PC-9 (cell line): Measurements from ENCODE around the gene KIFAP3. TPM values are rescaled to one million over a fixed set of nuclear protein-coding genes. Genes with fewer than 3 reads are reported as not detected.

ENCODE experiments used
- BruUV-seq: library from RNA; stranded (reverse); fragments of 400-500 nt; replicated peaks from 2 replicates; lab custom pipeline; 2021; lab: Mats Ljungman, UMichigan
- CTCF ChIA-PET: fragments of 300-600 bp; sonication (Branson Sonifier 250); formaldehyde crosslinking; loops from one replicate; lab custom pipeline; 2022; ENCODE audit warnings: antibody characterized with exemption; lab: Charles Lee
- POLR2A ChIA-PET: fragments of 300-600 bp; sonication (Branson Sonifier 250); formaldehyde crosslinking; loops from one replicate; lab custom pipeline; 2022; ENCODE audit warnings: antibody characterized with exemption; ENCODE audit not compliant: unreplicated experiment; lab: Charles Lee
- DNase-seq, 2 experiments: peaks; one replicate each; pipeline versions ENCODE4 v3.0.0 to v3.0.0-alpha.2; 2015 to 2022; ENCODE audit warnings: mixed read lengths in 1 of 2
- H2AFZ ChIP-seq: fragments of 200-600 bp; sonication (generic); 2 replicates; pipeline ENCODE4 v1.8.1; 2017; ENCODE audit warnings: antibody characterized with exemption
- H3F3A ChIP-seq: fragments of 200-600 bp; sonication (generic); 2 replicates; pipeline ENCODE4 v1.8.1; 2017; ENCODE audit warnings: antibody characterized with exemption, mild to moderate bottlenecking, low read depth; ENCODE audit not compliant: insufficient read depth
- H3K27ac ChIP-seq: fragments of 200-600 bp; sonication (generic); 2 replicates; pipeline ENCODE4 v1.6.1; 2016; ENCODE audit warnings: mixed run types
- H3K27me3 ChIP-seq: fragments of 200-600 bp; sonication (generic); 2 replicates; pipeline ENCODE4 v1.6.1; 2016; ENCODE audit warnings: low read depth, mixed run types; ENCODE audit not compliant: insufficient read depth
- H3K36me3 ChIP-seq: fragments of 200-600 bp; sonication (generic); 2 replicates; pipeline ENCODE4 v1.6.1; 2016; ENCODE audit warnings: low read depth, mixed run types
- H3K4me1 ChIP-seq: fragments of 200-600 bp; sonication (generic); replicated peaks from 2 replicates; pipeline ENCODE4 v1.6.1; 2016; ENCODE audit warnings: mixed run types; ENCODE audit not compliant: insufficient read depth
- H3K4me2 ChIP-seq: fragments of 200-600 bp; sonication (generic); 2 replicates; pipeline ENCODE4 v1.6.1; 2017; ENCODE audit warnings: mixed run types
- H3K4me3 ChIP-seq: fragments of 200-600 bp; sonication (generic); 2 replicates; pipeline ENCODE4 v1.6.1; 2016; ENCODE audit warnings: mixed run types
- H3K79me2 ChIP-seq: fragments of 200-600 bp; sonication (generic); 2 replicates; pipeline ENCODE4 v1.6.1; 2017; ENCODE audit warnings: low read depth, mixed run types
- H3K9me2 ChIP-seq: fragments of 200-600 bp; sonication (generic); 2 replicates; pipeline ENCODE4 v1.8.1; 2017; ENCODE audit warnings: mild to moderate bottlenecking; ENCODE audit not compliant: insufficient read depth
- H3K9me3 ChIP-seq: fragments of 200-600 bp; sonication (generic); 2 replicates; pipeline ENCODE4 v1.8.1; 2016; ENCODE audit warnings: low read depth; ENCODE audit not compliant: insufficient read depth
- H4K20me1 ChIP-seq: fragments of 200-600 bp; sonication (generic); 2 replicates; pipeline ENCODE4 v1.8.1; 2017; ENCODE audit not compliant: insufficient read depth
- CTCF ChIP-seq: fragments of 200-600 bp; sonication (generic); conservative IDR thresholded peaks from 2 replicates; pipeline ENCODE4 v1.6.1; 2017; ENCODE audit warnings: mixed run types, antibody characterized with exemption, mild to moderate bottlenecking, moderate library complexity
- EZH2 ChIP-seq: fragments of 200-600 bp; sonication (generic); IDR thresholded peaks from 2 replicates; pipeline ENCODE4 v1.8.0; 2017; ENCODE audit warnings: antibody characterized with exemption, low read depth
- intact Hi-C: fragments of 100-400 bp; cut with micrococcal nuclease; formaldehyde crosslinking; loops from one replicate; pipeline ENCODE4 v1.10.0; 2022; ENCODE audit not compliant: unreplicated experiment
- total RNA-seq: library from RNA; stranded (reverse); gene quantifications from 2 replicates; pipeline ENCODE4 v1.2.3, GENCODE V29; 2021

Gene KIFAP3
- total RNA-seq, 1 experiment from 2014 or later, result 9.7 TPM

DNA sequence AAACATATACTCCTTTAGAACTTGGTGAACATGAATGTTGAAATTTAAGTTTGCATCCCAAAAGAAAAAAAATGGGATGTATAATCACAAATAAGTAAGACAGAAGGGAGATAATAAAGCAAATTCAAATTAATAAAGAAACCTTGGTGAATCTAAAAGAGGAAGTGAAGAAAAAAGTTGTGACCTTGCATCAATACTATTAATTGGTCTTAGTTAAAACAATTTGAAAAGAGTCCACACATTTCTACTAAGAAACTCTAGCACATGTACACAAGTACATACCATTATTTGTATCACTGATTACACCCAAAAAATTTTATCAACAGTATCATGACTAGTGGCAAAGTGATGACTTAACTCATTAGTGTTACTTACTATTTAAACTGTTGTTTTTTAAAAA, 100.4 kb downstream of the KIFAP3 start:
- Histone ChIP-seq H3K4me1 (no peaks in the 10 kb centered on the region), H3K27ac (no peak overlapping the region), H3K4me3 (no peak overlapping the region), H3K36me3 (no peaks in the 10 kb centered on the region), H3K4me2 (no peak overlapping the region), H2AFZ (no peak overlapping the region), H3K27me3 (no peaks in the 10 kb centered on the region), H3F3A (no peaks in the 10 kb centered on the region; the same call in 1 of the 2 replicates), H3K9me2 (no peaks in the 10 kb centered on the region), H3K79me2 (no peaks in the 10 kb centered on the region), H4K20me1 (no peaks in the 10 kb centered on the region), H3K9me3 (no peaks in the 10 kb centered on the region)
- BruUV-seq, result no TSS peak
- TF ChIP-seq CTCF (no peak), EZH2 (no peak)
- DNase-seq, result no peak
- intact Hi-C loops, result no loop called here
- ChIA-PET POLR2A (no interaction called here), CTCF (no interaction called here)

GRCh38 chr1:169970114-169970513, 104.4 kb downstream of the KIFAP3 start:
- no peaks in the 10 kb centered on the region; the same call in 1 of the 2 replicates for H3F3A ChIP-seq
- H3K9me3 ChIP-seq, result no peaks in the 10 kb centered on the region
- ChIA-PET POLR2A (no interaction called here), CTCF (no interaction called here)
- no peaks in the 10 kb centered on the region for H3K9me2 ChIP-seq
- H3K27me3 ChIP-seq, result no peaks in the 10 kb centered on the region
- H4K20me1 ChIP-seq, result no peaks in the 10 kb centered on the region
- intact Hi-C loops, result no loop called here
- no TSS peak for BruUV-seq
- H3K4me2 ChIP-seq, result no peak overlapping the region
- H3K4me3 ChIP-seq, result no peak overlapping the region
- TF ChIP-seq EZH2 (no peak), CTCF (no peak)
- H3K36me3 ChIP-seq, result no peaks in the 10 kb centered on the region
- no peaks in the 10 kb centered on the region for H3K79me2 ChIP-seq
- H3K27ac ChIP-seq, result no peak overlapping the region
- H2AFZ ChIP-seq, result no peak overlapping the region
- DNase-seq, result no peak
- H3K4me1 ChIP-seq, result no peaks in the 10 kb centered on the region

DNA sequence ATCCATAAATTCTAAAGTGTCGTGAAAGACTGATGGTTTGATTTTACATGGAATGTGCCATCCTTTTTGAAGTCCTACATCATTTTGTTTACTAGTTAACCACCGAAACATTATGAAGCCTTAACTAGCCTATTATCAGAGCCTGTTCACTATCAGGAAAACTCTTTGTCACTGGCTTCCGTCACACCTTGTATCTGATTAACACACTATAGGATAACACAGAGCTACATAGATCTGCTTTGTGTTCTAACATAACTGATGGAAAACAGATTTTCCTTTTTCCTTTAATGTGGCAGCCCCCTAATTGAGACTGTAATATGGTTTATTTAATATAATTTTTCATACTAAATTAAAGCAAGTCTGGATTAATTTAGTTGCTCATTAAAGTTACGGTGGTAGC, 106.3 kb downstream of the KIFAP3 start:
- ChIA-PET POLR2A (no interaction called here), CTCF (no interaction called here)
- no peak overlapping the region for H3K27ac ChIP-seq
- intact Hi-C loops, result no loop called here
- no peaks in the 10 kb centered on the region for H4K20me1 ChIP-seq
- H3K4me3 ChIP-seq, result no peak overlapping the region
- H2AFZ ChIP-seq, result no peak overlapping the region
- H3K4me1 ChIP-seq, result no peaks in the 10 kb centered on the region
- no peaks in the 10 kb centered on the region for H3K9me2 ChIP-seq
- TF ChIP-seq CTCF, result no peak
- TF ChIP-seq EZH2, result no peak
- DNase-seq, result no peak
- H3K36me3 ChIP-seq, result no peaks in the 10 kb centered on the region
- no peaks in the 10 kb centered on the region for H3F3A ChIP-seq
- no peaks in the 10 kb centered on the region for H3K79me2 ChIP-seq
- H3K9me3 ChIP-seq, result no peaks in the 10 kb centered on the region
- BruUV-seq, result no TSS peak
- no peaks in the 10 kb centered on the region for H3K27me3 ChIP-seq
- H3K4me2 ChIP-seq, result no peak overlapping the region
